Fibroblast of the aortic adventitia (primary cell): ENCODE data around the gene FRAS1. TPM values are rescaled to one million over a fixed set of nuclear protein-coding genes. Genes with fewer than 3 reads are reported as not detected.

Source experiments
- DNase-seq: peaks from one replicate; pipeline ENCODE4 v3.0.0-alpha.2; 2010; ENCODE audit warnings: low read depth
- H3K4me3 ChIP-seq: 2 replicates; pipeline ENCODE4 v1.5.1; 2011; ENCODE audit warnings: low read depth, mild to moderate bottlenecking, control low read depth, low read length, moderate library complexity
- CTCF ChIP-seq: IDR thresholded peaks from 2 replicates; pipeline ENCODE4 v1.5.1; 2011; ENCODE audit warnings: mild to moderate bottlenecking, low read length, control low read depth, inconsistent platforms; ENCODE audit not compliant: insufficient read depth
- total RNA-seq: library from RNA; depleted of rRNA; stranded (reverse); fragments of >200 nt; gene quantifications from 2 replicates; pipeline ENCODE4 v1.2.3, GENCODE V29; 2012; ENCODE audit warnings: low replicate concordance

FRAS1 gene
- total RNA-seq, 1 donor, result 1.9 TPM

- TF ChIP-seq CTCF, result no peak
- H3K4me3 ChIP-seq, result no peak overlapping the region
- no peak for DNase-seq
Measured at GRCh38 chr4:78418406-78418805, 361.3 kb downstream of the FRAS1 start.

GRCh38 chr4:78423790-78424189 is 366.7 kb downstream of the FRAS1 start:
- no peak overlapping the region for H3K4me3 ChIP-seq
- TF ChIP-seq CTCF, result no peak
- DNase-seq, result no peak

- no peak for DNase-seq
- H3K4me3 ChIP-seq, result no peak overlapping the region
- no peak for TF ChIP-seq CTCF
Measured at GRCh38 chr4:78424461-78424860, 367.3 kb downstream of the FRAS1 start.

GRCh38 chr4:78426972-78427371 is 369.8 kb downstream of the FRAS1 start:
- DNase-seq, result no peak
- no peak for TF ChIP-seq CTCF
- H3K4me3 ChIP-seq, result no peak overlapping the region

GRCh38 chr4:78428996-78429395 is 371.9 kb downstream of the FRAS1 start:
- no peak for TF ChIP-seq CTCF

GRCh38 chr4:78432896-78433295 is 375.8 kb downstream of the FRAS1 start:
- DNase-seq, result peak; percentile 34
- TF ChIP-seq CTCF, result no peak

More at GRCh38 chr4:78428996-78429395, 371.9 kb downstream of the FRAS1 start:
- no peak overlapping the region for H3K4me3 ChIP-seq
- DNase-seq, result no peak

GRCh38 chr4:78437608-78438088 is 380.5 kb downstream of the FRAS1 start:
- TF ChIP-seq CTCF, result no peak
- peak; percentile 59 for DNase-seq
- no peak overlapping the region for H3K4me3 ChIP-seq

More at GRCh38 chr4:78432896-78433295, 375.8 kb downstream of the FRAS1 start:
- no peak overlapping the region for H3K4me3 ChIP-seq
